HG03565 (cell line): Measurements from ENCODE around the gene KCNG2.
"Not testable (repeated sequence)": the region's sequence is repeated elsewhere in the genome, so short reads cannot be mapped to it uniquely, and the experiment has no call there.

ENCODE experiments used
- ATAC-seq: cut with Tn5 transposase; IDR thresholded peaks from one replicate; pipeline ENCODE4 v1.9.1; 2021; ENCODE audit warnings: mild to moderate bottlenecking, moderate library complexity; ENCODE audit not compliant: unreplicated experiment

The KCNG2 gene, protein sequence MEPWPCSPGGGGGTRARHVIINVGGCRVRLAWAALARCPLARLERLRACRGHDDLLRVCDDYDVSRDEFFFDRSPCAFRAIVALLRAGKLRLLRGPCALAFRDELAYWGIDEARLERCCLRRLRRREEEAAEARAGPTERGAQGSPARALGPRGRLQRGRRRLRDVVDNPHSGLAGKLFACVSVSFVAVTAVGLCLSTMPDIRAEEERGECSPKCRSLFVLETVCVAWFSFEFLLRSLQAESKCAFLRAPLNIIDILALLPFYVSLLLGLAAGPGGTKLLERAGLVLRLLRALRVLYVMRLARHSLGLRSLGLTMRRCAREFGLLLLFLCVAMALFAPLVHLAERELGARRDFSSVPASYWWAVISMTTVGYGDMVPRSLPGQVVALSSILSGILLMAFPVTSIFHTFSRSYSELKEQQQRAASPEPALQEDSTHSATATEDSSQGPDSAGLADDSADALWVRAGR

DNA sequence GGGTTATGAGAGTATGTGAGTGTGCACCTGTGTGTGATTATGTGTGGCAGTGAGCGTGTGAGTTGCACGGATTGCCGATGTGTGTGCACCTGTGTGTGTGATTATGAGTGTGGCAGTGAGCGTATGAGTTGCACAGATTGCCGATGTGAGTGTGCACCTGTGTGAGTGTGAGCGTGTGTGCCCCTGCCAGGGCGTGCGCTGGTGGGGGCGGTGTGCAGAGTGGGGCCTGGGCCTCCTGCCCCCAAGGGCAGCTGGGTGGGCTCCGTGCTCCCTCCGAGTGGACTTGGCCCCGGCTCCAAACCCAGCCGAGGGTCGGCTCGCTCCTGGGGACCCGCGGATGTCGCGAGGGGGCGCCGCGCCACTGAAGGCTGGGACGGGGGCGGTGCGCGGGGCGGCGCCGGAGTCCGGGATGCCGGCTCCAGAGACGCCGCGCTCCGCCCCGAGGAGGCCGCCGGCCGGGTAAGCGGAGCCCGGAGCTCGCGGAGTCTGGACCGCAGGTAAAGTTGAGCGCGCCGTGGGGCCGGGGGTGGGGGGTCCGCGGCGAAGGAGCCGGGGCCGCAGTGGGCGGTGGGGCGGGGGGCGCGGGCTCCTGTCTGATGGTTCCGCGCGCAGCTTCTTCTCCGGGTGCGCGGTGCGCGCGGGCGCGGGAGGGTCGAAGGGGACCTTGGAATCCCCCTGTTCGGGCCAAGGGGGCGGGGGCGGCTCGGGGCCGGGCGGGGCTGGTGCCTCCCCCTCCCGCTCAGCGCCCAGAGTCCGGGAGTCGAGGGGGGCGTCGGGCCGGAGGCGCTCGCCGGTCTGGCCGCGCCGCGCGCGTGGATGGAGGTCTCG is at the start of gene KCNG2:
KCNG2 (plus strand) TSS at position 421 of the 828 bp plus-strand sequence. CDS start 65,730 bp downstream, outside the sequence.
- no peak for ATAC-seq

DNA sequence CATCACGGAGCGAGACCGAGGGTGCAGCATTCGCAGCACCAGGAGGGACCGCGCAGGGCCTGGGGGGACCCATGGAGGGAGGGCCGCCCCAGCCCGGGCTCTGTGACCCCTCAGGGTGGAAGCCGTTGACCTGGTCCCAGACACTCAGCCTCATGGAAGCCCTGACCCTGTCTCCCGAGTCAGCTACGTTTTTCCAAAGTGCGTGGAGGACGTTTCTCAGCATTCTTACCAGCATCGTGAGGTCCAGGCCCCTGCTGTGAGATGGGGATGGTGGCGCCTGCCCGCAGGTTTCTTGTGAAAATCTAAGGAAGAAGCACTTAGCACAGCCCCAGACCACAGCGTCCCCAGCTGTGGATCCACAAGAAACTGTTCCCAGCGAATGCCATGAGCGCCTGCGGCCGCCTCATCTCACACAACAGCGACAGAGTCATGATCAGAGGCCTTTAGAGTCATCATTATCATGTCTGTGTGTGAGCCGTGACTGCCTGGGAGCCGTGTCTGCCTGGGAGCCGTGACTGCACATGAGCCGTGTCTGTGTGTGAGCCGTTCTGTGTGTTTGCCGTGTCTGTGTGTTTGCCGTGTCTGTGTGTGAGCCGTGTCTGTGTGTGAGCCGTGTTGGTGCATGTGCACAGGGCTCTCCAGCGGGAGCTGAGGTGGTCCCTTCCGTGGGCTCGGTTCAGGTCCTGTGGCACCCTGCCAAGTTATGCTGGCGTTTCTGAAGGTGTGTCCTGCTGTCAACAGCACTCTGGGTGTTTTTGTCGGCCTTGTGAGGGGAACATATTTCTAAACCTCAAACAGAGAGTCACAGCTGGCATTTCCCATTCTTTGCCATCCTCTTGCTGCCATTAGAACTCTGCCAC is 49.2 kb upstream of the KCNG2 start:
- ATAC-seq = no peak

DNA sequence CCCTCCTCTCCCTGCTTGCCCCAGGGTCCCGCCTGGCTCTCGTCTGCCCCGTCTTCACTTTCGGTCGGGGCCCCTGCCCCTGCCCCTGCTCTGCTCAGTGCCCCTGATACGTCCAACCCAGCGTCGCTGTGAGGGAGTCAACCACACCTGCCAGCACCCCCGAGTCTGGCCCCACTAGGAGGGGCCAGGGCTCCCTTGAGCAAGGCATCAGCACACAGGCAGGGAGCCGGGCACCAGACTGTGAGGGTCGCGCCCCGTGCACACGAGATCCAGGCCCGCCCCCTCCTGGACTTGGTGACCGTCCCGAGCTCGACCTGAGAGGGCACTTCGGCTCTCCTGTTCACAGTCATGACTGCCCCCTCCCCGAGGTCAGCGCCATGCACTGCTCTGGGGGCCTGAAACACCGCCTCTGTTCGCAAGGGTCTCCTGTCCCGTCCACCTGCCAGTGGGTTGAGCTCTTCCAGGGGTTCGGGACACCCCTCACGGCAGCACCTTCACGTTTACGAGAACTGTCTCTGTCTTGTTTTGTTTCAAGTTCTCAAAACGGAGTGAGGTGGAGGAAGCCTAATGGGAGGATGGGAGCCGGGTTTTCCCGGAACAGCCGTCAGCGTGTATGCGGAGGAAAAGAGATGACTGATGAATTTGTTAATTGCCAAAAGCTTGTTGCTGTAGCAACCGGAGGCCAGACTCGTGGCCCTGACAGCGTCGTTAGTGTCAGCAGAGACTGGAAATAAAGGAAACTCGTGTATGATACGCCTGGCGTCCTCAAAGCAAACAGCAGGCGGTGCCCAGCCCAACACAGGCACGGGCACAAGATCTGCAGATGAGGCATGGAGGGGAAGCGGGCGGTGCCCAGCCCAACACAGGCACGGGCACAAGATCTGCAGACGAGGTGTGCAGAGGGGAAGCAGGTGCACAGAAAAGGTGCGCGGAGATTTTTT is 48.2 kb upstream of the KCNG2 start:
- ATAC-seq = no peak

DNA sequence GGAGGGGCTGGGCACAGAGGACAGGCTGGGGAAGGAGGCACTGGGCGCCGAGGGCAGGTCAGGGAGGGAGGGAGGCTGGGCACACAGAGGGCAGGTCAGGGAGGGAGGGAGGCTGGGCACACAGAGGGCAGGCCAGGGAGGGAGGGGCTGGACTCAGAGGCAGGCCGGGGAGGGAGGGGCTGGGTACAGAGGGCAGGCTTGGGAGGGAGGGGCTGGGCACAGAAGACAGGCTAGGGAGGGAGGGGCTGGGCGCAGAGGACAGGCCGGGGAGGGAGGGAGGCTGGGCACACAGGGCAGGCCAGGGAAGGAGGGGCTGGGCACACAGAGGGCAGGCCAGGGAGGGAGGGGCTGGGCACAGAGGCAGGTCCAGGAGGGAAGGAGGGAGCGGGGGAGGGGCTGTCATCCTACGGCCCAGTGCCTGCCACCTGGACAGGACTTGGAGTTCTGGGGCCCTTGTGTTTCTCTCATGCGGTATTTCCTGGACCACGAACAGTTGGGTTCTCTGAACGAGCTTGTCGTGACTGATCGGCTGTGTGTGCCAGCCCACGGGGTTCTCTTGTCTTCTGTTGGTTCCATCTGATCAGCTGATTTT is 46.7 kb upstream of the KCNG2 start:
- no peak for ATAC-seq

DNA sequence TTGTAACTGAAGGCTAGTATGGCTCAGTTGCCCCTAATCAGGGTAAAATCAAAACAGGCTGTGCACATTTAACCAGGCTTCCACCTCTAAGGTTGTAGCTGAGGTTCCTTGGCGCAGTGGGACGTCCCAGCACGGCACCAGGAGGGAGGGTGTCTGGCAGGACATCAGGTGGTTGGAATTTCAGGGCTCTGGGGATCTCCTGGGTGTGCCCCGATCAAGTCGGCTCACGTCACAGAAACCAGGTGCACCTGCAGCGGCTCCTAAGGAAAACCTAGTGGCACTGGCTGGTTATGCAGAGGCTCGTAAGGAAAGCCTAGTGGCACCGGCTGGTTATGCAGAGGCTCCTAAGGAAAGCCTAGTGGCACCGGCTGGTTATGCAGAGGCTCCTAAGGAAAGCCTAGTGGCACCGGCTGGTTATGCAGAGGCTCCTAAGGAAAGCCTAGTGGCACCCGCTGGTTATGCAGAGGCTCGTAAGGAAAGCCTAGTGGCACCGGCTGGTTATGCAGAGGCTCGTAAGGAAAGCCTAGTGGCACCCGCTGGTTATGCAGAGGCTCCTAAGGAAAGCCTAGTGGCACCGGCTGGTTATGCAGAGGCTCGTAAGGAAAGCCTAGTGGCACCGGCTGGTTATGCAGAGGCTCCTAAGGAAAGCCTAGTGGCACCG is 45.7 kb upstream of the KCNG2 start:
- ATAC-seq = not testable (repeated sequence)

DNA sequence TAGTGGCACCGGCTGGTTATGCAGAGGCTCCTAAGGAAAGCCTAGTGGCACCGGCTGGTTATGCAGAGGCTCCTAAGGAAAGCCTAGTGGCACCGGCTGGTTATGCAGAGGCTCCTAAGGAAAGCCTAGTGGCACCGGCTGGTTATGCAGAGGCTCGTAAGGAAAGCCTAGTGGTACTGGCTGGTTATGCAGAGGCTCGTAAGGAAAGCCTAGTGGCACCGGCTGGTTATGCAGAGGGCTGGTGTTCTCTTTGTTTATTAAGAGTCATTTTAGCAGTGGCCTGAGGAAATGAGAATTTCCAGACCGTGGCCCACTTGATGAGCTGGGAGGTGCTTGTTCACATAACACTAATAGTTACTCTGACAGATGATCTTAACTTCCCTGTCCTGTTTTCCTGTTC is 44.8 kb upstream of the KCNG2 start:
- ATAC-seq = not testable (repeated sequence)

DNA sequence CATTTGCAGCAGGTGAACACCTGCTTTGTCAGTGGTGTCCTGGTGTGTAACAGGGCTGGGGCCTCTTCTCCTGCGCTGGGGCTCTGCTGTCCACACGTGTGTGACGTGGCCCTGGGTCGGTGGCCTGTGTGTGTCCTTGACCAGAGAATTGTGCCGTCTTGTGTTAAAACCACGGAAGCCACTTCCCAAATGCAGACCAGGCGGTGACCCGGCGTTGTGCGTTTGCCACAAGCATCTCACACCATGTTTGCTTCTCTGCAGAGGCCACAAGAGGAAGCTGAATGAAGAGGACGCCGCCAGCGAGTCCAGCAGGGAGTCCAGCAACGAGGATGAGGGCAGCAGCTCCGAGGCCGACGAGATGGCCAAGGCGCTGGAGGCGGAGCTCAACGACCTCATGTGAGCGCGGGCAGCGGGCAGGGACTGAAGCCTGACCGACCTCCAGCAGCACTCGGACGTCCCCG is 44.3 kb upstream of the KCNG2 start:
- no peak for ATAC-seq

DNA sequence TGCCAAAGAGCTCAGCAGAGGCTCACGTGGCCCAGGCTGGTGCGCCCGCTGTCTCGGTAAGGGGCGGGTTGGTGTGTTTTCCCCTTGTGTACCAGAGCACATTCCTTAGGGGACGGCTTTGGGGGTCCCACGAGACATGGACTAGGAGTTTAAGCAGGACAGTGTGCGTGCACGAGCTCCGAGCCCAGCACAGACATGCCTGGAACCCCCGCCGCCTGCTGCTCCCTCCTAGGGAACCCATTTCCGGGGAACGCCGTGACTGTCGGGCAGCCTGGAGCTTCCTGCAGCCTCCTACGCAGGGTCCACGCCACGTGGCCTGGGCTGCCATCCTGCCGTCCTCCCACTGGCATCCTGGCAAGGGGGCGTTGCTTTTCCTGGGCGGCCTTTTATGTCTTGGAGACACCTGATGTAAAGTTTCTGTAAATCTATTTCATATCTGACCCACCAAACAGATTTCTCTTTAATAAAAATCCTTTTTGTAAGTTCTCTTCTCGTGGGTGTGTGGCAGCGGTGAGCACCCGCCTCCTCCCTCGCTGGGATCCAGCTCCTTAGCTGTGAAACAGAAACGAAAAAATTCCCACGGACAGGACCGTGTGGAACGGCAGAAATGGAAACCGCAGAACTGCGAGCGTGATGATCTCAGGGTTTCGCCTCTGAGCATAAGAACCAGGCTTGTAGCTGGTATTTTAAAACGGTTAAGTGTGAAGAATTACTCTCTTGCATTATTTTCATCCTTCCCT is 43.5 kb upstream of the KCNG2 start:
- ATAC-seq = no peak

DNA sequence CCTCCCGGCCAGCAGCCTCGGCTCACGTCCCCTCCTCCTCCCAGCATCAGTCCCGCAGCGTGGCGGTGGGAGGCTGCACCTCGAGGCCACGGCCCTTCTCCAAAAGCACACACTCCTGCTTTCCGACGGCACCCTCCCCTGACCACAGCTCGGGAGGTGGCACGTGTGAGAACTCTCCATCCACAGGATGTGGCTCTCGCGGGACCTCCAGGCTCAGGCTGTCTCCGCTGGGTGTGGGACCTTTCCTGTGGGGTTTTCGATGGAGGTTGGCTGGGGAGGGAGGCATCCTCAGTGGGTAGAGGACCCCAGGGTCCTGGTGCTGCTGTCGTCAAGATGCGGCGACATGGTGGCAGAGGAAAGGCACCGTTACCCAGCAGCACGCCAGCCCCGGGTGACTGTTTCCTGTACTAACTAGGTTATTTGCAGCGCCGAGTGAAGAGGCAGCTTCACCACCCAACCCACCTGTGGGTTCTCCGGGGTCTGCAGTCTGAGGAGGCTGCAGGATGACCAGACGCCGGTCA is 42.8 kb upstream of the KCNG2 start:
- ATAC-seq = no peak

DNA sequence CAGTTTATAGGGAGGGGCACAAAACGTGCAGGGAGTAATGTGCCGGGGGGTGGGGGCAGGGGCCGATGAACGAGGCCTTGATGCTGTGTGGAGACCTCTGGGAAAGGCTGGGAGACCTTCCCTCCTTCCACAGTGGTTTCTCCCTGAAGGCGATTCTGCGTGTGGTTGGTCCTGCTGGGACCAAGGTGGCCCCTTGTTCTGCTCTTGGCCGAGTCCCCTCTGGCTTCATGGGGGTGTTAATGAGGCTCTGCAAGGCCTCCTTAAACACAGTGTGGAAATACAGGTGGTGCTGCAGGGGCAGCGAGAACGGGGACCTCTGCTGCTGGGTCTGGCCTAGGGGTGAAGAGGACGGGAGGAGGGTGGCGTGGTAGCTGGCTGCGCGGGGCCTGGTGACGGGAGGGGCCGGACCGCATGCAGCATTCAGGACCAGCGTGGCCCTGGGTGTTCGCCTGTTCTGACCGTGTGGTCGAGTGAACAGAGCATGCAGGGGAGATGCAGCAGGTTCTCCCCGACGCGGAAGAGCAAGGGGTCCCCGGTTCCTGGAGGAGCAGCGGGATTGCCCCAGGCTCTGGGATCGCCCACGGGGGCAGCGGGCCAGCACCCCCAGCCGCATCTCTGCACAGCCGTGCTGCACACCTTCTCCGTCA is 42.1 kb upstream of the KCNG2 start:
- no peak for ATAC-seq

DNA sequence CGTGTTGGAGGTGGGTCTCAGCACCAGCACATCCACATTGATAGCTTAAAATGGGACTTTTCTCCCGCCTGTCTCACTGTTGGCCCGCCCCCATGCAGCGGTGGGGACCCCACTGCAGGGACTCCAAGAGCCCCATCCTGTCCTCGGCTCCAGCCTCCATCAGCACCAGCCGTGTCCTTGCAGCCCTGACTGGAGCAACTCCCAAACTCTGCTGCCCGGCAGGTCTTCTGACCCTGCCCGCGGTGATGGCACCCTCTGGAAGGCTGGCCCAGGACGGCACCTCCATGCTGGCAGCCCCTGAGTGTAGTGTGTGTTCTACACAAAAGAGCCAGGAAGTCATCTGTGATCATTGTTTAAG is 41.6 kb upstream of the KCNG2 start:
- ATAC-seq = no peak

DNA sequence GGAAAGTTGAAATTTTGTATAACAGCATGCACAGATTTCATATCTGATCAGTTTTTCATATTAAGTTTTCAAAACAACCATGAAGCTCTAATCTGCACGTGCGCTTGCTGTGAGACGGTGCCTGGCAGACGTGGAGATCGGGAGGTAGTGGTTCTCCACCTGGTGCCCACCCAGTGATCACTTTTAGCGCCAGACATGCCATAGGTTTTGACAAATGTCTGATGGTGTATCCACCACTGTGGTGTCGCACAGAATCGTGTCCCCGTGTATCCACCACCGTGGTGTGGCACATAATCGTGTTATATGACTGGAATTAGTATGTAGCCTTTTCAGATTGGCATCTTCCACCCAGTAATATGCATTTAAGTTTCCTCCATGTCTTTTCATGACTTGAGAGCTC is 40.9 kb upstream of the KCNG2 start:
- no peak for ATAC-seq

DNA sequence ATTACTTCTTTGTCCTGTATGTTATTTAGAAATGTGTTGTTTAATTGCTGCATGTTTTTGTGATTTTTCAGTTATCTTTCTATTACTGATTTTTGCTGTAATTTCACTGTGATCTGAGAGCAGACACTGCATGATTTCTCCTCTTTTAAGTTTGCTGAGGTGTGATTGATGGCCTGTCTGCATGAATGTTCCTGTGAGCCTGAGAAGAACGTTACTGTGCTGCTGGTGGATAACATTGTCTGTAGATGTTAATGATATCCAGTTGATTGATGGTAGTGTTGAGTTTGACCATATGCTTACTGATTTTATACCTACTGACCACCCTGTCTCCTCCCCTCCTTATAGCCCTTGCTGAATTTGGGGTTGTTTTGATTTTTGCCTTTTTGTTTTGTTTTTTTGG is 37.4 kb upstream of the KCNG2 start:
- ATAC-seq = no peak

DNA sequence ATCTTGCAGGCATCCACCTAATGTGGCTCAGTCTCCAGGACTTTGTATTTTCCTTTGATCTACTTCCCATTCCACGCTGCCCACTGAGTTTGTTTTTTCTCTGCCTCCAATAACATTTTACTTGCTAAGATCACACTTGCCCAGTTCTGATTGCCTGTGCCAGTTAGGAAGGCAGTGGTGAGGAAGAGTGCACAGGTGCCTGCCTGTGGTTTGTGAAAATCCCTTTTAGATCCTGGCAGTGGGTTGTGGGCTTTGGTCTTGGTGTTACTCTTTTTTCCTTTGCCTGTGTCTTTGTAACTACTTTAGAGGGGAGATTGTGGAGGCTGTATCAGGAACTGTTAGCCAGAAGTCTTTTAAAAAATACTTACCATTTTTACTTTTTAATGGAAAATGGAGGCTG is 36.9 kb upstream of the KCNG2 start:
- ATAC-seq = no peak

DNA sequence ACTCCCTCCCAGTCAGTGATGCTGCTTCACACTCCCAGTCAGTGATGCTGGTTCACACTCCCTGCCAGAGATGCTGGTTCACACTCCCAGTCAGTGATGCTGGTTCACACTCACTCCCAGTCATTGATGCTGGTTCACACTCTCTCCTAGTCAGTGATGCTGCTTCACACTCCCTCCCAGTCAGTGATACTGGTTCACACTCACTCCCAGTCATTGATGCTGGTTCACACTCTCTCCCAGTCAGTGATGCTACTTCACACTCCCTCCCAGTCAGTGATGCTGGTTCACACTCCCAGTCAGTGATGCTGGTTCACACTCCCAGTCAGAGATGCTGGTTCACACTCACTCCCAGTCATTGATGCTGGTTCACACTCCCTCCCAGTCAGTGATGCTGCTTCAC is 34.3 kb upstream of the KCNG2 start:
- no peak for ATAC-seq

DNA sequence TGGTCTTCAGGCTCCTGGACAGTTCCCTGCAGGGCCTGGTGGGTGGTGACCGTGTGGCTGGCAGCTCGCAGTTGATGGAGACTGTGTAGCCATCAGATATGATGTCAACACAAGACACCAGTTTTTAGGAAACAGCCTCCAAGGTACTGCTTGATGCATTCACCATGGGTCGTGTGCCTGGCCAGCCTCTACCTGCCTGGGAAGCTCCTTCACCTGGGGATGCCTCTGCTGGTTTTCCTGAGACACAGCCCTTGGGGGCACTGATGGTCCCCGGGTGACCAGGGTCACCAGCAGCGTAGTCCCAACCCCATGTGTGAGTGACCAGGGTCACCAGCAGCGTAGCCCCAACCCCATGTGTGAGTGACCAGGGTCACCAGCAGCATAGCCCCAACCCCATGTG is 33.6 kb upstream of the KCNG2 start:
- ATAC-seq = no peak

DNA sequence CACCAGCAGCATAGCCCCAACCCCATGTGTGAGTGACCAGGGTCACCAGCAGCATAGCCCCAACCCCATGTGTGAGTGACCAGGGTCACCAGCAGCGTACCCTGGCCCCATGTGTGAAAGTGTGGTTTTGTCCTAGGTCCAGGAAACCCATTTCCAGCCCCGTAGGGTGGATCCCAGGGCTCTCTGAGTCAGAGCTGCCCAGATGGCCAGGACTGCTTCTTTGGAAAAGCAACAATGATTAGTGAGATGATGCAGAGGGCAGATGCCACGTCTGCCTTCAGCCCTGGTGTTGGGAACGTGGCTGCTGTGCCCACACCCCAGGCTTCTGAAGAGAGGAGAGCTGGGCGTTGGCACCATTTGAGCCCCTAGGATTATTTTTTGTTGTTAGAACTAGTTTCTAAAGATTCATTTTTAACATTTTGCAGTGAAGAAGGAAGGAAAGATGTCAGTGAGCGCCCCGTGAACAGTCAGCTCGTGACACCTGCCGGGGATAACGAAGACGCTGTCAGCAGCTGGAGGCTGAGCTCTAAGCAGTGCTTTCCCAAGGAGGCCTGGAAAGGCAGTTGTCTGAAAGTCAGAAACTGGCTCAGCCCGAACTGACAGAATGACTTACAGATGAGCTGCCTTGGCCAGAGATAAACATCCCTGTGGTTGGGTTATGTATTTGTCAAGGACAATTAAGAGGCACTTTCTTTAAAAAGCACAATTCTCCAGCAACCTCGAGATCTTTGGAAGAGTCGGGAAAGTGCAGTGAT is 32.1 kb upstream of the KCNG2 start:
- ATAC-seq = no peak
